Endothelial cell of umbilical vein (primary cell): ENCODE results near the gene RUBCN. TPM values are rescaled to one million over a fixed set of nuclear protein-coding genes. Genes with fewer than 3 reads are reported as not detected.

Experiments used
- BruUV-seq: library from RNA; stranded (reverse); fragments of 400-500 nt; replicated peaks from 2 replicates; lab custom pipeline; 2021; lab: Mats Ljungman, UMichigan
- CTCF ChIA-PET: fragments of 300-600, 350-600 bp; sonication (Branson Sonifier 250); formaldehyde crosslinking; loops from one replicate; lab custom pipeline; 2021; ENCODE audit warnings: antibody characterized with exemption, inconsistent platforms; lab: Charles Lee
- POLR2A ChIA-PET: fragments of 300-600, 350-600 bp; sonication (Branson Sonifier 250); formaldehyde crosslinking; loops from one replicate; lab custom pipeline; 2021; ENCODE audit warnings: antibody characterized with exemption, inconsistent platforms; lab: Charles Lee
- DNase-seq: peaks from one replicate; pipeline ENCODE4 v3.0.0-alpha.2; 2011; ENCODE audit warnings: low read depth, low spot score
- FAIRE-seq: peaks from 2 replicates; lab custom pipeline; 2011; peaks lifted over from hg19 to GRCh38; lab: Jason Lieb, UNC
- H2AFZ ChIP-seq: 2 replicates; pipeline ENCODE4 v1.6.0; 2012; ENCODE audit warnings: low read depth, low read length, control low read depth, inconsistent platforms
- H3K27ac ChIP-seq: 2 replicates; pipeline ENCODE4 v1.5.1; 2011; ENCODE audit warnings: low read depth, mild to moderate bottlenecking, control low read depth, low read length, moderate library complexity; ENCODE audit not compliant: insufficient read depth
- H3K27me3 ChIP-seq, 2 experiments: 2 replicates each; pipeline versions ENCODE4 v1.6.0 to v1.6.1; 2011; ENCODE audit warnings: low read length in 2 of 2, mixed read lengths in 1 of 2; ENCODE audit not compliant: control insufficient read depth in 2 of 2, insufficient read depth in 2 of 2
- H3K36me3 ChIP-seq, 2 experiments: 2 replicates in 1 of 2; 3 replicates in 1 of 2; pipeline ENCODE4 v1.5.1; 2011; ENCODE audit warnings: low read length in 2 of 2, mild to moderate bottlenecking in 1 of 2, moderate library complexity in 1 of 2; ENCODE audit not compliant: control insufficient read depth in 2 of 2, insufficient read depth in 2 of 2; ENCODE audit errors: extremely low read depth in 1 of 2
- H3K4me1 ChIP-seq: 3 replicates; pipeline ENCODE4 v1.5.1; 2011; ENCODE audit warnings: mild to moderate bottlenecking, low read length; ENCODE audit not compliant: control insufficient read depth, insufficient read depth; ENCODE audit errors: extremely low read depth
- H3K4me2 ChIP-seq: 2 replicates; pipeline ENCODE4 v1.6.1; 2011; ENCODE audit warnings: low read length, control low read depth, mixed read lengths; ENCODE audit not compliant: insufficient read depth
- H3K4me3 ChIP-seq, 3 experiments: fragments of 200-600 bp in 1 of 3; sonication (generic), shearing (Covaris generic) in 1 of 3; replicated peaks in 1 of 3; 2 replicates each; pipeline ENCODE4 v1.5.1; 2011 to 2016; ENCODE audit warnings: control low read depth in 3 of 3, low read length in 3 of 3, mild to moderate bottlenecking in 2 of 3, inconsistent platforms in 1 of 3, low read depth in 1 of 3, moderate library complexity in 1 of 3; ENCODE audit not compliant: insufficient read depth in 1 of 3
- H3K79me2 ChIP-seq: 2 replicates; pipeline ENCODE4 v1.6.0; 2012; ENCODE audit warnings: low read length, inconsistent platforms; ENCODE audit not compliant: control insufficient read depth, insufficient read depth
- H3K9ac ChIP-seq: replicated peaks from 2 replicates; pipeline ENCODE3; 2011; ENCODE audit warnings: low read length, control low read depth; ENCODE audit not compliant: insufficient read depth; ENCODE audit errors: extremely low read depth
- H3K9me1 ChIP-seq: replicated peaks from 3 replicates; pipeline ENCODE4 v1.6.0; 2011; ENCODE audit warnings: mild to moderate bottlenecking, low read length; ENCODE audit not compliant: control insufficient read depth, insufficient read depth; ENCODE audit errors: extremely low read depth
- H3K9me3 ChIP-seq: replicated peaks from 2 replicates; pipeline ENCODE4 v1.5.1; 2012; ENCODE audit warnings: low read length, inconsistent platforms; ENCODE audit not compliant: control insufficient read depth, insufficient read depth
- H4K20me1 ChIP-seq: replicated peaks from 2 replicates; pipeline ENCODE3; 2011; ENCODE audit warnings: mild to moderate bottlenecking, low read length; ENCODE audit not compliant: control insufficient read depth, insufficient read depth; ENCODE audit errors: extremely low read depth
- EZH2 ChIP-seq: IDR thresholded peaks from 2 replicates; pipeline ENCODE4 v1.6.1; 2012; ENCODE audit warnings: borderline replicate concordance, low read depth, mild to moderate bottlenecking, moderate library complexity, low read length, inconsistent platforms; ENCODE audit not compliant: severe bottlenecking
- FOS ChIP-seq: IDR thresholded peaks from 2 replicates; pipeline ENCODE4 v1.6.1; 2011; ENCODE audit warnings: mild to moderate bottlenecking, low read length, moderate library complexity, borderline replicate concordance; ENCODE audit not compliant: insufficient read depth
- GATA2 ChIP-seq: IDR thresholded peaks from 2 replicates; pipeline ENCODE4 v1.7.0; 2011; ENCODE audit warnings: low read depth, mild to moderate bottlenecking, moderate library complexity, mixed read lengths, low read length; ENCODE audit not compliant: insufficient read length, insufficient read depth
- JUN ChIP-seq: IDR thresholded peaks from 2 replicates; pipeline ENCODE4 v1.6.1; 2011; ENCODE audit warnings: borderline replicate concordance, low read depth; ENCODE audit not compliant: insufficient read length, insufficient read depth
- MYC ChIP-seq: IDR thresholded peaks from one replicate; pipeline ENCODE4 v1.6.1; 2011; ENCODE audit warnings: mild to moderate bottlenecking, low read depth, low read length
- POLR2A ChIP-seq: IDR thresholded peaks from 2 replicates; pipeline ENCODE4 v1.6.1; 2012; ENCODE audit warnings: low read depth, mild to moderate bottlenecking, control low read depth, low read length
- POLR2AphosphoS5 ChIP-seq: IDR thresholded peaks from 2 replicates; pipeline ENCODE4 v1.6.1; 2012; ENCODE audit warnings: low read depth, mild to moderate bottlenecking, control low read depth, low read length, moderate library complexity; ENCODE audit not compliant: insufficient read depth
- dilution Hi-C: fragments of 300-500 bp; cut with MboI; formaldehyde crosslinking; loops from one replicate; pipeline ENCODE4 v1.15.0; 2019; ENCODE audit warnings: low sequenced_read_pairs; ENCODE audit not compliant: extremely low pct_ligation_motif_present
- intact Hi-C: fragments of 100-400 bp; cut with micrococcal nuclease; formaldehyde crosslinking; loops from one replicate; pipeline ENCODE4 v1.10.0; 2022
- polyA plus RNA-seq, 4 experiments: library from polyadenylated mRNA; depleted of rRNA in 3 of 4; stranded (reverse) in 3 of 4; unstranded in 1 of 4; fragments of >200 nt; gene quantifications; 2 replicates each; pipeline versions ENCODE4 v1.2.1 to v1.2.3, GENCODE V29; 2011 to 2012; ENCODE audit warnings: missing spikeins in 1 of 4
- total RNA-seq: library from RNA; stranded (reverse); gene quantifications from 2 replicates; pipeline ENCODE4 v1.2.3, GENCODE V29; 2021
- TF ChIP-seq, protein P1 (sequence below): IDR thresholded peaks from 2 replicates; pipeline ENCODE4 v1.6.1; 2011; ENCODE audit not compliant: insufficient read depth, insufficient read length
- TF ChIP-seq, protein P2 (sequence below), 2 donors: IDR thresholded peaks; 1 replicate in 1 of 2; 2 replicates in 1 of 2; pipeline ENCODE4 v1.5.1; 2011; ENCODE audit warnings: low read length in 2 of 2, mild to moderate bottlenecking in 2 of 2, moderate library complexity in 2 of 2, control low read depth in 1 of 2, inconsistent platforms in 1 of 2, low read depth in 1 of 2; ENCODE audit not compliant: insufficient read depth in 1 of 2; ENCODE audit errors: extremely low read depth in 1 of 2

Gene RUBCN
- total and polyA plus RNA-seq, 2 donors (not counting 3 experiments of a cell fraction or from before 2014, with no cell fraction given), result 15.0 to 25.8 TPM

- intact Hi-C loops (no loop called here), dilution Hi-C loops (no loop called here)
- H4K20me1 ChIP-seq, result no peaks in the 10 kb centered on the region
- no peaks in the 10 kb centered on the region for H3K9me1 ChIP-seq
- POLR2A ChIA-PET, result no interaction called here
- no TSS peak for BruUV-seq
- no peak overlapping the region for H3K27ac ChIP-seq
- H3K9me3 ChIP-seq, result no peaks in the 10 kb centered on the region
- no peaks in the 10 kb centered on the region for H3K4me1 ChIP-seq
- H3K36me3 ChIP-seq, result peaks cover 9 to 29% of the 10 kb centered on the region in 2 experiments
- no peak overlapping the region for H3K4me2 ChIP-seq
- FAIRE-seq, result no peak
- DNase-seq, result no peak
- H2AFZ ChIP-seq, result no peak overlapping the region
- H3K27me3 ChIP-seq, result no peaks in the 10 kb centered on the region
- H3K4me3 ChIP-seq, result no peak overlapping the region
- no peaks in the 10 kb centered on the region for H3K79me2 ChIP-seq
- H3K9ac ChIP-seq, result no peak overlapping the region
- CTCF ChIA-PET, result no interaction called here
- TF ChIP-seq MYC, result no peak
- no peak for TF ChIP-seq POLR2AphosphoS5
- no peak for TF ChIP-seq JUN
- TF ChIP-seq GATA2, result no peak
Observed at GRCh38 chr3:197697355-197697754, 39.3 kb downstream of the RUBCN start.

DNA sequence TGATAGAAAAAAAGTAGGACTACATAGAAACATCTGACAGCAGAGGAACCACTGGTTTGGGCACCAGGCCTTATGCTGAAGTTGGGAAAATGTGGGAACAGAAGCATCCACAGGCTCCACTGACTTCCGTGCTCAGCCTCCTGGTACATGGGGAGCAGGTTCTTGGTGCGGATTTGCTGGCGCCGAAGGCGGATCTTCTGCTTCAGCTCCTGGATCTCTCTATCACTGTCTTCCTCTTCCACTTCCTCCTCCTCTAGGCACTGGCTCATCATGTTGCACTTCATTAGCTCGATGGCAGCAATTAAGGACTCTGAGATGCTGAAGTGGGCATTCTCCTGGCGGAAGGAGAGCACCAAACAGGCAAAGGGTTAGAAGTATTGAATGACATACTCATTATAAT lies 42.5 kb downstream of the RUBCN start:
- FAIRE-seq, result no peak
- Histone ChIP-seq H3K27ac (no peak overlapping the region), H3K4me2 (no peak overlapping the region), H3K9me1 (no peaks in the 10 kb centered on the region), H3K27me3 (no peaks in the 10 kb centered on the region), H4K20me1 (no peaks in the 10 kb centered on the region), H3K4me1 (no peaks in the 10 kb centered on the region), H3K9ac (no peak overlapping the region), H3K79me2 (no peaks in the 10 kb centered on the region), H2AFZ (no peak overlapping the region), H3K4me3 (no peak overlapping the region), H3K9me3 (no peaks in the 10 kb centered on the region), H3K36me3 (peaks cover 4 to 23% of the 10 kb centered on the region in 2 experiments)
- dilution Hi-C loops (no loop called here), intact Hi-C loops (no loop called here)
- TF ChIP-seq, protein P1, sequence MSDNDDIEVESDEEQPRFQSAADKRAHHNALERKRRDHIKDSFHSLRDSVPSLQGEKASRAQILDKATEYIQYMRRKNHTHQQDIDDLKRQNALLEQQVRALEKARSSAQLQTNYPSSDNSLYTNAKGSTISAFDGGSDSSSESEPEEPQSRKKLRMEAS, result no peak
- TF ChIP-seq GATA2 (no peak), MYC (no peak), POLR2A (no peak), JUN (no peak), EZH2 (no peak), POLR2AphosphoS5 (no peak), FOS (no peak)
- TF ChIP-seq, protein P2, sequence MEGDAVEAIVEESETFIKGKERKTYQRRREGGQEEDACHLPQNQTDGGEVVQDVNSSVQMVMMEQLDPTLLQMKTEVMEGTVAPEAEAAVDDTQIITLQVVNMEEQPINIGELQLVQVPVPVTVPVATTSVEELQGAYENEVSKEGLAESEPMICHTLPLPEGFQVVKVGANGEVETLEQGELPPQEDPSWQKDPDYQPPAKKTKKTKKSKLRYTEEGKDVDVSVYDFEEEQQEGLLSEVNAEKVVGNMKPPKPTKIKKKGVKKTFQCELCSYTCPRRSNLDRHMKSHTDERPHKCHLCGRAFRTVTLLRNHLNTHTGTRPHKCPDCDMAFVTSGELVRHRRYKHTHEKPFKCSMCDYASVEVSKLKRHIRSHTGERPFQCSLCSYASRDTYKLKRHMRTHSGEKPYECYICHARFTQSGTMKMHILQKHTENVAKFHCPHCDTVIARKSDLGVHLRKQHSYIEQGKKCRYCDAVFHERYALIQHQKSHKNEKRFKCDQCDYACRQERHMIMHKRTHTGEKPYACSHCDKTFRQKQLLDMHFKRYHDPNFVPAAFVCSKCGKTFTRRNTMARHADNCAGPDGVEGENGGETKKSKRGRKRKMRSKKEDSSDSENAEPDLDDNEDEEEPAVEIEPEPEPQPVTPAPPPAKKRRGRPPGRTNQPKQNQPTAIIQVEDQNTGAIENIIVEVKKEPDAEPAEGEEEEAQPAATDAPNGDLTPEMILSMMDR (IDR thresholded peaks at IDR 0.05; ENCODE audit: extremely low read depth in 1 of 2, insufficient read depth in 1 of 2, low read depth in 1 of 2, low read length in 2 of 2), result no peak
- ChIA-PET CTCF (interaction anchor here (1.4 kb wide), 1 partner anchor 20 kb away, joined by 3 read pairs; no protein-coding TSS in a partner anchor), POLR2A (no interaction called here)
- DNase-seq, result no peak
- no TSS peak for BruUV-seq
